Measurements from ENCODE around the gene ASGR2.
"Not testable (repeated sequence)": the region's sequence is repeated elsewhere in the genome, so short reads cannot be mapped to it uniquely, and the experiment has no call there.

Gene ASGR2

GRCh38 chr17:7107795-7108559 is 6.6 kb downstream of the ASGR2 start:
- DNase-seq = no peak
- intact Hi-C loops (cut with DNase I) = no loop called here

- no peak for DNase-seq
Observed at GRCh38 chr17:7107012-7107754, 7.4 kb downstream of the ASGR2 start.

GRCh38 chr17:7102421-7102820 is 12.2 kb downstream of the ASGR2 start:
- intact Hi-C loops (cut with DNase I) = no loop called here
- DNase-seq = no peak

More at GRCh38 chr17:7107012-7107754, 7.4 kb downstream of the ASGR2 start:
- intact Hi-C loops (cut with DNase I) = no loop called here

- no peak for DNase-seq
- intact Hi-C loops (cut with DNase I) = no loop called here
Observed at GRCh38 chr17:7101531-7101930, 13.1 kb downstream of the ASGR2 start.

- DNase-seq; intact Hi-C loops (cut with DNase I): not testable (repeated sequence)
Observed at GRCh38 chr17:7100641-7101379, 13.8 kb downstream of the ASGR2 start.

GRCh38 chr17:7098802-7099459 is 15.7 kb downstream of the ASGR2 start:
- intact Hi-C loops (cut with DNase I) = no loop called here
- DNase-seq = no peak

GRCh38 chr17:7097940-7098339 is 16.7 kb downstream of the ASGR2 start:
- intact Hi-C loops (cut with DNase I) = no loop called here
- DNase-seq = no peak

GRCh38 chr17:7095625-7096024 is 19.0 kb downstream of the ASGR2 start:
- DNase-seq = no peak
- intact Hi-C loops (cut with DNase I) = no loop called here

- intact Hi-C loops (cut with DNase I) = no loop called here
- no peak for DNase-seq
Observed at GRCh38 chr17:7094652-7095019, 20.0 kb downstream of the ASGR2 start.

- intact Hi-C loops (cut with DNase I); DNase-seq: not testable (repeated sequence)
Observed at GRCh38 chr17:7091311-7092005, 23.2 kb downstream of the ASGR2 start.

GRCh38 chr17:7089570-7089969 is 25.1 kb downstream of the ASGR2 start:
- intact Hi-C loops (cut with DNase I); DNase-seq: not testable (repeated sequence)

GRCh38 chr17:7088442-7088841 is 26.2 kb downstream of the ASGR2 start:
- intact Hi-C loops (cut with DNase I); DNase-seq: not testable (repeated sequence)

- no peak for DNase-seq
- intact Hi-C loops (cut with DNase I) = no loop called here
Observed at GRCh38 chr17:7084088-7084487, 30.5 kb downstream of the ASGR2 start.

- no peak for DNase-seq
- intact Hi-C loops (cut with DNase I) = no loop called here
Observed at GRCh38 chr17:7083592-7083991, 31.0 kb downstream of the ASGR2 start.

- no peak for DNase-seq
- intact Hi-C loops (cut with DNase I) = no loop called here
Observed at GRCh38 chr17:7081341-7082062, 33.1 kb downstream of the ASGR2 start.

GRCh38 chr17:7080456-7081041 is 34.1 kb downstream of the ASGR2 start:
- intact Hi-C loops (cut with DNase I) = no loop called here
- DNase-seq = peak in 2 of 42 donors; percentile 18 to 43

GRCh38 chr17:7079581-7080455 is 34.8 kb downstream of the ASGR2 start, which contains the start of gene CLEC10A:
Gene CLEC10A, minus strand, starts transcription at chr17:7080251. Its CDS starts 1,439 bp downstream, at chr17:7078812.
- no peak for DNase-seq
- intact Hi-C loops (cut with DNase I) = no loop called here

Measured in head of caudate nucleus (tissue), 42 donors.